Body of pancreas (tissue), 4 donors: Measurements from ENCODE around the gene PHTF2.
"Not testable (repeated sequence)": the region's sequence is repeated elsewhere in the genome, so short reads cannot be mapped to it uniquely, and the experiment has no call there.

Experiments used
- POLR2A ChIP-seq, 3 donors: fragments of 450-650 bp; IDR thresholded peaks; one replicate each; pipeline ENCODE4 v1.6.1; 2016; ENCODE audit warnings: antibody characterized with exemption in 3 of 3, mild to moderate bottlenecking in 2 of 3
- TF ChIP-seq, protein P1 (sequence below), 7 experiments: fragments of 450-650 bp in 4 of 7; fragments of 200-600 bp in 3 of 7; sonication (generic) in 3 of 7; IDR thresholded peaks; one replicate each; pipeline ENCODE4 v1.5.1; 2016 to 2019; ENCODE audit warnings: antibody characterized with exemption in 7 of 7

DNA sequence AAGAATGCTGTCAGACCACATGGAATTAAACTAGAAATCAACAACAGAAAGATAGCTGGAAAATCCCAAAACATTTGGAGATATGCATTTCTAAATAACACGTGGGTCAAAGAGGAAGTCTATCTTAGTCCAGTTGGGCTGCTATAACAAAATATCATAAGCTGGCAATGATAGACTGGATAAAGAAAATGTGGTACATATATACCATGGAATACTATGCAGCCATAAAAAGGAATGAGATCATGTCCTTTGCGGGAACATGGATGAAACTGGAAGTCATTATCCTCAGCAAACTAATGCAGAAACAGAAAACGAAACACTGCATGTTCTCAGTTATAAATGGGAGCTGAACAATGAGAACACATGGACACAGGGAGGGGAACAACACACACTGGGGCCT is 200.6 kb downstream of the PHTF2 start:
- not testable (repeated sequence) for TF ChIP-seq POLR2A (IDR thresholded peaks at IDR 0.05)
- TF ChIP-seq, protein P1, sequence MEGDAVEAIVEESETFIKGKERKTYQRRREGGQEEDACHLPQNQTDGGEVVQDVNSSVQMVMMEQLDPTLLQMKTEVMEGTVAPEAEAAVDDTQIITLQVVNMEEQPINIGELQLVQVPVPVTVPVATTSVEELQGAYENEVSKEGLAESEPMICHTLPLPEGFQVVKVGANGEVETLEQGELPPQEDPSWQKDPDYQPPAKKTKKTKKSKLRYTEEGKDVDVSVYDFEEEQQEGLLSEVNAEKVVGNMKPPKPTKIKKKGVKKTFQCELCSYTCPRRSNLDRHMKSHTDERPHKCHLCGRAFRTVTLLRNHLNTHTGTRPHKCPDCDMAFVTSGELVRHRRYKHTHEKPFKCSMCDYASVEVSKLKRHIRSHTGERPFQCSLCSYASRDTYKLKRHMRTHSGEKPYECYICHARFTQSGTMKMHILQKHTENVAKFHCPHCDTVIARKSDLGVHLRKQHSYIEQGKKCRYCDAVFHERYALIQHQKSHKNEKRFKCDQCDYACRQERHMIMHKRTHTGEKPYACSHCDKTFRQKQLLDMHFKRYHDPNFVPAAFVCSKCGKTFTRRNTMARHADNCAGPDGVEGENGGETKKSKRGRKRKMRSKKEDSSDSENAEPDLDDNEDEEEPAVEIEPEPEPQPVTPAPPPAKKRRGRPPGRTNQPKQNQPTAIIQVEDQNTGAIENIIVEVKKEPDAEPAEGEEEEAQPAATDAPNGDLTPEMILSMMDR (IDR thresholded peaks at IDR 0.05) = not testable (repeated sequence)
